HepG2 (cell line): ENCODE measurements around the gene SLC31A2. TPM values are rescaled to one million over a fixed set of nuclear protein-coding genes. Genes with fewer than 3 reads are reported as not detected.

Source experiments
- ATAC-seq: fragments of 200-7000 bp; cut with Tn5 transposase; 3 replicates; pipeline ENCODE4 v1.9.1; 2020; ENCODE audit warnings: mild to moderate bottlenecking, moderate library complexity
- BruUV-seq: library from RNA; stranded (reverse); fragments of 400-500 nt; replicated peaks from 2 replicates; lab custom pipeline; 2021; lab: Mats Ljungman, UMichigan
- CTCF ChIA-PET: fragments of 300-600 bp; formaldehyde crosslinking; extraction: SDS; loops from one replicate; lab custom pipeline; 2021; ENCODE audit warnings: low total read pairs, inconsistent platforms, low intra/inter-chr PET ratio; lab: Yijun Ruan, JAX
- POLR2A ChIA-PET: fragments of 350-600 bp; sonication (Branson Sonifier 250); formaldehyde crosslinking; loops from one replicate; lab custom pipeline; 2020; ENCODE audit warnings: antibody characterized with exemption, inconsistent platforms; lab: Yijun Ruan, JAX
- DNase-seq: peaks from one replicate; pipeline ENCODE4 v3.0.0-alpha.2; 2015; ENCODE audit warnings: low spot score
- FAIRE-seq: peaks from 3 replicates; lab custom pipeline; 2011; peaks lifted over from hg19 to GRCh38; lab: Jason Lieb, UNC
- H2AFZ ChIP-seq: one replicate; pipeline ENCODE4 v1.6.1; 2011; ENCODE audit warnings: low read length, inconsistent platforms
- H3K27ac ChIP-seq: fragments of 300-600 bp; 3 replicates; pipeline ENCODE4 v1.8.0; 2011; ENCODE audit warnings: mixed run types, mild to moderate bottlenecking, mixed read lengths, low read length, inconsistent platforms; ENCODE audit not compliant: insufficient read depth; ENCODE audit errors: extremely low read length
- H3K27me3 ChIP-seq, 2 experiments: fragments of 200-600 bp in 1 of 2; 2 replicates in 1 of 2; 3 replicates in 1 of 2; pipeline versions ENCODE4 v1.6.0 to v1.8.0; 2011; ENCODE audit warnings: low read length in 2 of 2, mild to moderate bottlenecking in 2 of 2, moderate library complexity in 2 of 2, inconsistent platforms in 1 of 2; ENCODE audit not compliant: insufficient read depth in 2 of 2, control insufficient read depth in 1 of 2
- H3K36me3 ChIP-seq, 2 experiments: fragments of 200-600 bp in 1 of 2; replicated peaks in 1 of 2; 2 replicates in 1 of 2; 3 replicates in 1 of 2; pipeline versions ENCODE4 v1.5.1 to v1.8.0; 2011; ENCODE audit warnings: low read length in 2 of 2, inconsistent platforms in 1 of 2; ENCODE audit not compliant: insufficient read depth in 2 of 2, control insufficient read depth in 1 of 2
- H3K4me1 ChIP-seq: 2 replicates; pipeline ENCODE4 v1.5.1; 2012; ENCODE audit warnings: low read length, inconsistent platforms; ENCODE audit not compliant: insufficient read depth
- H3K4me2 ChIP-seq: 2 replicates; pipeline ENCODE4 v1.6.0; 2011; ENCODE audit warnings: low read depth, low read length, inconsistent platforms
- H3K4me3 ChIP-seq, 3 experiments: fragments of 200-600 bp in 1 of 3; sonication (generic), shearing (Covaris generic) in 1 of 3; replicated peaks in 1 of 3; 2 replicates each; pipeline ENCODE4 v1.5.1; 2011 to 2016; ENCODE audit warnings: low read length in 3 of 3, inconsistent platforms in 2 of 3, low read depth in 2 of 3, mild to moderate bottlenecking in 2 of 3, control low read depth in 1 of 3, mixed read lengths in 1 of 3; ENCODE audit not compliant: insufficient read depth in 1 of 3
- H3K79me2 ChIP-seq: one replicate; pipeline ENCODE4 v1.6.1; 2011; ENCODE audit warnings: low read length, inconsistent platforms; ENCODE audit not compliant: insufficient read depth
- H3K9ac ChIP-seq: 2 replicates; pipeline ENCODE4 v1.6.0; 2011; ENCODE audit warnings: mild to moderate bottlenecking, low read depth, low read length, inconsistent platforms; ENCODE audit not compliant: insufficient read depth
- H3K9me3 ChIP-seq: 2 replicates; pipeline ENCODE4 v1.5.1; 2012; ENCODE audit warnings: mild to moderate bottlenecking, low read length
- H4K20me1 ChIP-seq: 2 replicates; pipeline ENCODE4 v1.6.0; 2011; ENCODE audit warnings: inconsistent platforms, mild to moderate bottlenecking, low read length, moderate library complexity; ENCODE audit not compliant: insufficient read depth
- FOSL2 ChIP-seq: sonication (generic); formaldehyde crosslinking; IDR thresholded peaks from 2 replicates; pipeline ENCODE4 v1.4.0; 2020; ENCODE audit warnings: missing genetic modification reagents
- YY1 ChIP-seq: IDR thresholded peaks from 2 replicates; pipeline ENCODE4 v1.6.1; 2011; ENCODE audit warnings: low read length, low read depth, moderate library complexity, mild to moderate bottlenecking; ENCODE audit not compliant: insufficient read depth, insufficient replicate concordance
- WGBS: methylation state at CpG from one replicate; pipeline ENCODE4 v1.1.6; 2017; ENCODE audit warnings: low lambda C conversion rate; 5-methylcytosine and 5-hydroxymethylcytosine counted together
- in situ Hi-C: cut with HindIII; loops from 2 replicates; pipeline ENCODE4 v1.10.0; 2017; ENCODE audit warnings: low pct_unique_long_range_greater_than_20kb; ENCODE audit not compliant: extremely low pct_ligation_motif_present
- intact Hi-C: fragments of 100-400 bp; cut with micrococcal nuclease; formaldehyde crosslinking; loops from one replicate; pipeline ENCODE4 v1.10.0; 2022; ENCODE audit not compliant: unreplicated experiment
- polyA plus RNA-seq, 8 experiments: library from polyadenylated mRNA; depleted of rRNA in 3 of 8; stranded (reverse) in 7 of 8; unstranded in 1 of 8; fragments of >200 nt; fragmentation: Illumina TruSeq in 4 of 8; extraction: Trizol in 4 of 8; gene quantifications; 2 replicates each; pipeline versions ENCODE4 v1.2.1 to v1.2.3, GENCODE V29; 2011 to 2016; ENCODE audit warnings: low read depth in 4 of 8, missing spikeins in 1 of 8, mixed read lengths in 1 of 8; ENCODE audit not compliant: insufficient read depth in 1 of 8
- total RNA-seq, 5 experiments: library from RNA; depleted of rRNA; stranded (reverse); fragments of >200 nt; fragmentation: Illumina TruSeq; extraction: Trizol; gene quantifications; 2 replicates each; pipeline ENCODE4 v1.2.3, GENCODE V29; 2016; ENCODE audit warnings: low read depth in 1 of 5
- TF ChIP-seq, protein P1 (sequence below): sonication (generic); formaldehyde crosslinking; IDR thresholded peaks from 2 replicates; pipeline ENCODE4 v1.5.0; 2020; ENCODE audit warnings: mild to moderate bottlenecking, missing genetic modification reagents, borderline replicate concordance

Gene SLC31A2
- total and polyA plus RNA-seq, 2 of the 13 experiments (the other 11 are each of a cell fraction or from before 2014, with no cell fraction given), result 9.3 to 10.2 TPM

DNA sequence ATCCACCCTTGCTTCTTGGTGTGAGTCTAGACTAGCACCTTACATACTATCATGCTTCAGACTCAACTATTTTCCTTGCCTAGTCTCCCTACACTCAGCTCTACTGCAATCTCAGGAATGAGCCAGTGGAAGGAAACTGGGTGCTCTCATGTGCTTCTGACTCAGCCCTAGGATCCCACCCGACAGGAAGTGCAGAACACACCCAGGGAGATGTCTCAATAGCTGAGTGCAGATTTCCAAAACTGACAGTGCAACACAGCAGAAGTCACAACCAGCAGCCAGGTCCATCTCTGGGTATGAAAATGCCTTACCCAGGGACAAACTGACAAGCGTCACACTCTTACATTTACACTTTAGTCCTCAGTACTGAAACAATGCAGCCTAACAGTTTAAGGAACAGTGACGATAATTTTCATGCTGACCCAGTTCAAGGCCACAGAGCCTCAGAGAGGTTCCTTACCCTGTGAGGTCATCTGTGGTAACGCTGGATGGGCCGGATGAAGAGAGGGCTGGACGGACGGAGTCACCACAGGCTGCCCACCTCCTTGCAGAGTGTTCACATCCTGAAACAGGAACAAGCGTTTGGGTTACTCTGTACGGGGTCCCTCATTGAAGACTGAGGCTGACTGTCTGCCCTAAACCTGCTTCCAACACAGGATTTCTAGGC lies 37.3 kb downstream of the SLC31A2 start:
- CTCF ChIA-PET, result no interaction called here
- Histone ChIP-seq H3K27me3 (no peaks in the 10 kb centered on the region), H3K4me1 (no peaks in the 10 kb centered on the region), H3K4me3 (no peak overlapping the region)
- intact Hi-C loops, result no loop called here
- peak; percentile 4 for DNase-seq
- TF ChIP-seq FOSL2 (CRISPR knock-in tag) (0 out of 2 replicates have a peak, but pooled peaks have one; percentile 22), YY1 (no peak)
- TF ChIP-seq, all 625 proteins: peak for 1
- Histone ChIP-seq H2AFZ (no peak overlapping the region), H3K27ac (no peak overlapping the region), H3K79me2 (no peaks in the 10 kb centered on the region), H3K36me3 (peaks cover 14 to 73% of the 10 kb centered on the region in 2 experiments), H4K20me1 (no peaks in the 10 kb centered on the region), H3K9me3 (no peaks in the 10 kb centered on the region), H3K4me2 (no peak overlapping the region), H3K9ac (no peak overlapping the region)
- FAIRE-seq (no peak), ATAC-seq (no peak)
- in situ Hi-C loops, result no loop called here
- BruUV-seq, result no TSS peak
- POLR2A ChIA-PET, result no interaction called here
- WGBS, result 93% methylated on average over 9 of the region's 9 CpGs

DNA sequence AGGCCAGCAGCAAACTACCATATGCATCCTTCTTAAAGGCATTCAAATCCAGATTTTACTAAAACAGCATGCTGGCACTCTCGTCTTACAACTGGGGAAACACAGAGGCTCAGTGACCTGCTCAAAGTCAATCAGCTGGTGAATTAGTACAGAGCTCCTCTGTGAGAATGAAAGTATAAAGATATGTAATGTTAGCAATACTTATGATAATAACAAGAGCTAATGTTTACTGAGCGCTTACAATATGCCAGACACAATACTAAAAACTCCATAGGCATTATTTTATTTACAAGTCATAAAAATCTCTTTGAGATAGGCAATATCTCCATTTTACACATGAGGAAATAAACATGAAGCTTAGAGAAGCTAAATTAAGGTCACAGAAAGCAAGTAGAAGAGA lies 41.6 kb downstream of the SLC31A2 start:
- no peaks in the 10 kb centered on the region for H3K79me2 ChIP-seq
- H3K36me3 ChIP-seq, result peaks cover 12 to 53% of the 10 kb centered on the region in 2 experiments
- intact Hi-C loops (no loop called here), in situ Hi-C loops (no loop called here)
- ATAC-seq (no peak), DNase-seq (no peak), FAIRE-seq (no peak)
- H3K27ac ChIP-seq, result no peak overlapping the region
- no peak overlapping the region for H2AFZ ChIP-seq
- no peaks in the 10 kb centered on the region for H3K9me3 ChIP-seq
- CTCF ChIA-PET, result no interaction called here
- no TSS peak for BruUV-seq
- H3K27me3 ChIP-seq, result no peaks in the 10 kb centered on the region
- H4K20me1 ChIP-seq, result no peaks in the 10 kb centered on the region
- POLR2A ChIA-PET, result no interaction called here
- no peak overlapping the region for H3K9ac ChIP-seq
- no peaks in the 10 kb centered on the region for H3K4me1 ChIP-seq
- no peak overlapping the region for H3K4me2 ChIP-seq
- 96% methylated on average over 2 of the region's 2 CpGs for WGBS
- H3K4me3 ChIP-seq, result no peak overlapping the region
- TF ChIP-seq, protein P1, sequence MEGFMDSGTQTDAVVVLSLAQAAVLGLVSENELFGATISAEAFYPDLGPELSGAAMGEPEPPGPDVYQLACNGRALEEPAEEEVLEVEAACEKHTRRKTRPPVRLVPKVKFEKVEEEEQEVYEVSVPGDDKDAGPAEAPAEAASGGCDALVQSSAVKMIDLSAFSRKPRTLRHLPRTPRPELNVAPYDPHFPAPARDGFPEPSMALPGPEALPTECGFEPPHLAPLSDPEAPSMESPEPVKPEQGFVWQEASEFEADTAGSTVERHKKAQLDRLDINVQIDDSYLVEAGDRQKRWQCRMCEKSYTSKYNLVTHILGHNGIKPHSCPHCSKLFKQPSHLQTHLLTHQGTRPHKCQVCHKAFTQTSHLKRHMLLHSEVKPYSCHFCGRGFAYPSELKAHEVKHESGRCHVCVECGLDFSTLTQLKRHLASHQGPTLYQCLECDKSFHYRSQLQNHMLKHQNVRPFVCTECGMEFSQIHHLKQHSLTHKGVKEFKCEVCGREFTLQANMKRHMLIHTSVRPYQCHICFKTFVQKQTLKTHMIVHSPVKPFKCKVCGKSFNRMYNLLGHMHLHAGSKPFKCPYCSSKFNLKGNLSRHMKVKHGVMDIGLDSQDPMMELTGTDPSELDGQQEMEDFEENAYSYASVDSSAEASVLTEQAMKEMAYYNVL (CRISPR knock-in tag), result no peak
